OCI-M2 (cell line): ENCODE data around the gene UQCC5.

Experiments used
- DNase-seq: peaks from one replicate; lab custom pipeline; 2025; ENCODE audit not compliant: unreplicated experiment; lab: John Stamatoyannopoulos, UW

UQCC5 gene

GRCh38 chr3:52561028-52561747 lies 24.8 kb downstream of the UQCC5 start:
- no peak for DNase-seq

- no peak for DNase-seq
Measured at GRCh38 chr3:52563984-52564383, 27.6 kb downstream of the UQCC5 start.

GRCh38 chr3:52568069-52568468 lies 31.7 kb downstream of the UQCC5 start:
- no peak for DNase-seq

- no peak for DNase-seq
Measured at GRCh38 chr3:52570076-52570475, 33.7 kb downstream of the UQCC5 start.

DNA sequence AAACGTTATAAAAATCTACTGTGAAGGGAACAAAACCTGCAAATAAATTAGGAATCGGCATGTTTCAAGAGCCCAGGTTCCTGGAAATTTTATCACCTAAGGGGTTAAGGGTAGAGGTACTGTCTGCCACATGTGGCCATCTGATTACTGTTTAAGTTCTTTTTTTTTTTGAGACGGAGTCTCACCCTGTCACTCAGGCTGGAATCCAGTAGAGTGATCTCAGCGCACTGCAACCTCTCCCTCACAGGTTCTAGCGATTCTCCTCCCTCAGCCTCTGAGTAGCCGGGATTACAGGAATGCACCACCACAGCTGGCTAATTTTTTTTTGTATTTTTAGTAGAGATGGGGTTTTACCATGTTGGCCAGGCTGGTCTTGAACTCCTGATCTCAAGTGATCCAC lies 35.8 kb downstream of the UQCC5 start:
- DNase-seq, result no peak

GRCh38 chr3:52574056-52574965 lies 37.9 kb downstream of the UQCC5 start:
- no peak for DNase-seq
